H1 (cell line): ENCODE data around the gene DHRS9. TPM values are rescaled to one million over a fixed set of nuclear protein-coding genes. Genes with fewer than 3 reads are reported as not detected.

Experiments used
- CTCF ChIA-PET: fragments of 300-600 bp; sonication (Branson Sonifier 250); formaldehyde crosslinking; loops from one replicate; lab custom pipeline; 2021; ENCODE audit not compliant: partially characterized antibody; lab: Charles Lee
- POLR2A ChIA-PET: fragments of 300-600 bp; sonication (Branson Sonifier 250); formaldehyde crosslinking; loops from one replicate; lab custom pipeline; 2021; ENCODE audit warnings: inconsistent platforms; ENCODE audit not compliant: partially characterized antibody; lab: Charles Lee
- DNase-seq, 2 experiments: peaks; one replicate each; pipeline versions ENCODE4 v3.0.0 to v3.0.0-alpha.2; 2010 to 2022; ENCODE audit warnings: low spot score in 2 of 2, low read depth in 1 of 2, mixed read lengths in 1 of 2
- FAIRE-seq: peaks from 2 replicates; lab custom pipeline; 2011; peaks lifted over from hg19 to GRCh38; lab: Jason Lieb, UNC
- H2AFZ ChIP-seq: 2 replicates; pipeline ENCODE4 v1.8.1; 2012; ENCODE audit warnings: low read length, inconsistent platforms
- H2AK5ac ChIP-seq: 2 replicates; pipeline ENCODE4 v1.6.1; 2013; ENCODE audit warnings: low read depth, low read length
- H2BK120ac ChIP-seq: replicated peaks from 2 replicates; pipeline ENCODE3; 2013; ENCODE audit warnings: low read depth, low read length, inconsistent platforms
- H2BK12ac ChIP-seq: 2 replicates; pipeline ENCODE4 v1.6.1; 2013; ENCODE audit warnings: low read depth, low read length
- H2BK15ac ChIP-seq: 2 replicates; pipeline ENCODE4 v1.6.1; 2013; ENCODE audit warnings: low read length
- H2BK20ac ChIP-seq: 2 replicates; pipeline ENCODE4 v1.6.1; 2013; ENCODE audit warnings: low read length
- H2BK5ac ChIP-seq: 2 replicates; pipeline ENCODE4 v1.6.1; 2013; ENCODE audit warnings: low read depth, low read length
- H3K14ac ChIP-seq: 2 replicates; pipeline ENCODE4 v1.6.1; 2013; ENCODE audit warnings: inconsistent platforms; ENCODE audit not compliant: insufficient read length
- H3K18ac ChIP-seq: 2 replicates; pipeline ENCODE4 v1.6.1; 2013; ENCODE audit warnings: low read length; ENCODE audit errors: extremely low read depth
- H3K23ac ChIP-seq: 2 replicates; pipeline ENCODE4 v1.6.1; 2013; ENCODE audit warnings: inconsistent platforms; ENCODE audit not compliant: insufficient read length
- H3K23me2 ChIP-seq: 2 replicates; pipeline ENCODE4 v1.6.1; 2013; ENCODE audit warnings: low read depth, low read length
- H3K27ac ChIP-seq: 2 replicates; pipeline ENCODE4 v1.6.1; 2011; ENCODE audit warnings: low read depth, low read length, inconsistent platforms
- H3K27me3 ChIP-seq, 4 experiments: replicated peaks in 1 of 4; 1 replicate in 1 of 4; 2 replicates in 3 of 4; pipeline versions ENCODE4 v1.6.1 to v1.8.1; 2011 to 2013; ENCODE audit warnings: low read length in 3 of 4, mild to moderate bottlenecking in 3 of 4, inconsistent platforms in 2 of 4, mixed read lengths in 2 of 4, moderate library complexity in 1 of 4; ENCODE audit not compliant: control insufficient read depth in 3 of 4, insufficient read depth in 3 of 4; ENCODE audit errors: extremely low read depth in 1 of 4
- H3K36me3 ChIP-seq, 4 experiments: 2 replicates each; pipeline versions ENCODE4 v1.6.1 to v1.8.1; 2011 to 2013; ENCODE audit warnings: mild to moderate bottlenecking in 4 of 4, low read length in 3 of 4, moderate library complexity in 2 of 4, control low read depth in 1 of 4, inconsistent platforms in 1 of 4; ENCODE audit not compliant: insufficient read depth in 4 of 4, control insufficient read depth in 2 of 4
- H3K4ac ChIP-seq: replicated peaks from 2 replicates; pipeline ENCODE3; 2013; ENCODE audit warnings: low read length, low read depth, mixed read lengths, inconsistent platforms; ENCODE audit not compliant: insufficient read length
- H3K4me1 ChIP-seq, 4 experiments: replicated peaks in 1 of 4; 1 replicate in 1 of 4; 2 replicates in 3 of 4; pipeline versions ENCODE4 v1.6.1 to v1.8.1; 2011 to 2013; ENCODE audit warnings: low read length in 3 of 4, inconsistent platforms in 2 of 4, mixed read lengths in 1 of 4; ENCODE audit not compliant: insufficient read depth in 4 of 4, control insufficient read depth in 3 of 4
- H3K4me2 ChIP-seq, 2 experiments: 2 replicates each; pipeline versions ENCODE4 v1.6.1 to v1.8.1; 2011 to 2013; ENCODE audit warnings: low read depth in 2 of 2, low read length in 2 of 2, control low read depth in 1 of 2, inconsistent platforms in 1 of 2, mild to moderate bottlenecking in 1 of 2; ENCODE audit not compliant: insufficient read depth in 1 of 2
- H3K4me3 ChIP-seq, 4 experiments: fragments of 200-600, 300-600 bp in 1 of 4; sonication (generic), shearing (Covaris generic), sonication (Bioruptor Twin) in 1 of 4; 2 replicates each; pipeline versions ENCODE4 v1.5.1 to v1.8.1; 2011 to 2016; ENCODE audit warnings: low read length in 4 of 4, low read depth in 3 of 4, control low read depth in 2 of 4, inconsistent platforms in 2 of 4, mild to moderate bottlenecking in 2 of 4, mixed read lengths in 1 of 4, moderate library complexity in 1 of 4; ENCODE audit not compliant: insufficient read depth in 2 of 4; ENCODE audit errors: extremely low read depth in 1 of 4
- H3K56ac ChIP-seq: replicated peaks from 2 replicates; pipeline ENCODE3; 2013; ENCODE audit warnings: low read depth, mild to moderate bottlenecking, mixed read lengths, low read length, inconsistent platforms; ENCODE audit not compliant: insufficient read length
- H3K79me1 ChIP-seq: 2 replicates; pipeline ENCODE4 v1.6.1; 2013; ENCODE audit warnings: low read depth, low read length, control low read depth
- H3K79me2 ChIP-seq, 2 experiments: 2 replicates each; pipeline versions ENCODE4 v1.6.1 to v1.8.1; 2012 to 2013; ENCODE audit warnings: low read length in 2 of 2, mild to moderate bottlenecking in 2 of 2, inconsistent platforms in 1 of 2; ENCODE audit not compliant: insufficient read depth in 2 of 2, control insufficient read depth in 1 of 2
- H3K9ac ChIP-seq, 4 experiments: replicated peaks in 1 of 4; 1 replicate in 1 of 4; 2 replicates in 3 of 4; pipeline versions ENCODE4 v1.6.1 to v1.8.1; 2011 to 2013; ENCODE audit warnings: low read depth in 3 of 4, low read length in 3 of 4, control low read depth in 2 of 4, mild to moderate bottlenecking in 2 of 4, moderate library complexity in 2 of 4, inconsistent platforms in 1 of 4; ENCODE audit errors: extremely low read depth in 1 of 4
- H3K9me3 ChIP-seq, 2 experiments: 2 replicates each; pipeline versions ENCODE4 v1.6.1 to v1.8.1; 2012 to 2013; ENCODE audit warnings: mild to moderate bottlenecking in 2 of 2, moderate library complexity in 2 of 2, control low read depth in 1 of 2, inconsistent platforms in 1 of 2, low read depth in 1 of 2, low read length in 1 of 2, mixed read lengths in 1 of 2; ENCODE audit not compliant: insufficient read depth in 2 of 2
- H4K20me1 ChIP-seq, 2 experiments: replicated peaks in 1 of 2; 2 replicates each; pipeline versions ENCODE3 to v1.8.1; 2011 to 2013; ENCODE audit warnings: inconsistent platforms in 2 of 2, low read length in 2 of 2, mild to moderate bottlenecking in 1 of 2; ENCODE audit not compliant: insufficient read depth in 2 of 2, control insufficient read depth in 1 of 2
- H4K5ac ChIP-seq: 2 replicates; pipeline ENCODE4 v1.6.1; 2013; ENCODE audit warnings: low read length, low read depth, mixed read lengths, inconsistent platforms; ENCODE audit not compliant: insufficient read length
- H4K8ac ChIP-seq: 2 replicates; pipeline ENCODE4 v1.8.0; 2013; ENCODE audit warnings: mild to moderate bottlenecking, moderate library complexity, low read length, inconsistent platforms; ENCODE audit not compliant: insufficient read depth; ENCODE audit errors: extremely low read depth
- H4K91ac ChIP-seq: replicated peaks from 2 replicates; pipeline ENCODE3; 2013; ENCODE audit warnings: low read length, mixed read lengths, inconsistent platforms; ENCODE audit not compliant: insufficient read length
- CEBPB ChIP-seq: IDR thresholded peaks from 2 replicates; pipeline ENCODE4 v1.6.1; 2012; ENCODE audit warnings: low read depth, low read length
- CHD1 ChIP-seq: IDR thresholded peaks from 2 replicates; pipeline ENCODE4 v1.6.1; 2012; ENCODE audit warnings: low read depth, low read length, improper control_type of control experiment
- JUND ChIP-seq: IDR thresholded peaks from 2 replicates; pipeline ENCODE4 v1.6.1; 2011; ENCODE audit warnings: mild to moderate bottlenecking, improper control_type of control experiment, low read length
- MAX ChIP-seq: IDR thresholded peaks from 2 replicates; pipeline ENCODE4 v1.6.1; 2012; ENCODE audit warnings: inconsistent platforms
- RBBP5 ChIP-seq: IDR thresholded peaks from 2 replicates; pipeline ENCODE4 v1.7.1; 2012; ENCODE audit warnings: low read depth, mild to moderate bottlenecking, inconsistent platforms, low read length, moderate library complexity, borderline replicate concordance
- SIX5 ChIP-seq: IDR thresholded peaks from 2 replicates; pipeline ENCODE4 v1.6.1; 2011; ENCODE audit warnings: mild to moderate bottlenecking, low read depth, low read length
- WGBS, 2 experiments: shearing (Covaris generic) in 1 of 2; methylation state at CpG; one replicate each; pipeline versions ENCODE4 v1.1.6 to v1.1.7; 2013 to 2015; ENCODE audit warnings: low lambda C conversion rate in 2 of 2, mixed read lengths in 2 of 2, inconsistent platforms in 1 of 2, low coverage in 1 of 2, missing lambda C conversion rate in 1 of 2; ENCODE audit not compliant: insufficient replicate concordance in 2 of 2, insufficient coverage in 1 of 2, insufficient read length in 1 of 2; ENCODE audit errors: extremely low coverage in 1 of 2, missing lambda C conversion rate in 1 of 2; 5-methylcytosine and 5-hydroxymethylcytosine counted together
- polyA plus RNA-seq, 7 experiments: library from polyadenylated mRNA; depleted of rRNA in 3 of 7; stranded (reverse) in 5 of 7; unstranded in 2 of 7; fragments of >200 nt in 5 of 7; fragments of 200-250 nt in 2 of 7; gene quantifications; 1 replicate in 5 of 7; 2 replicates in 1 of 7; 4 replicates in 1 of 7; pipeline versions ENCODE4 v1.2.1 to v1.2.3, GENCODE V29; 2011 to 2013; ENCODE audit warnings: missing spikeins in 2 of 7, mixed read lengths in 2 of 7
- total RNA-seq: library from RNA; stranded (reverse); fragmentation: NEBNext Ultra II Directional; extraction: Animal tissue kit (Norgen Biotek cat#: 25700); gene quantifications from 2 replicates; pipeline ENCODE4 v1.2.1, GENCODE V29; 2021

The DHRS9 gene
- total and polyA plus RNA-seq, 2 of the 8 experiments (the other 6 are each of a cell fraction or from before 2014, with no cell fraction given) = not detected

- H3K4ac ChIP-seq = no peak overlapping the region
- TF ChIP-seq JUND = no peak
- TF ChIP-seq SIX5 = no peak
- no peak for TF ChIP-seq MAX
- TF ChIP-seq CHD1 = no peak
- no peak for TF ChIP-seq RBBP5
- TF ChIP-seq CEBPB = no peak
- no peak overlapping the region for H3K4me3 ChIP-seq
- no peak overlapping the region for H2BK15ac ChIP-seq
- H4K20me1 ChIP-seq = no peaks in the 10 kb centered on the region
- H2AK5ac ChIP-seq = no peak overlapping the region
- DNase-seq (no peak), FAIRE-seq (no peak)
- H3K27me3 ChIP-seq = no peaks in the 10 kb centered on the region
- no peak overlapping the region for H2BK20ac ChIP-seq
- H3K27ac ChIP-seq = no peak overlapping the region
- no peak overlapping the region for H2BK12ac ChIP-seq
- no peak overlapping the region for H3K56ac ChIP-seq
- H3K79me1 ChIP-seq = no peaks in the 10 kb centered on the region
- no peaks in the 10 kb centered on the region; the same call in 1 of the 2 replicates for H3K23me2 ChIP-seq
- no peak overlapping the region for H2BK120ac ChIP-seq
- ChIA-PET POLR2A (no interaction called here), CTCF (interaction anchor here (1.1 to 3.7 kb wide), 5 partner anchors 11 to 665 kb away, joined by 3 to 62 read pairs (median 7); no protein-coding TSS in a partner anchor)
- H3K14ac ChIP-seq = no peak overlapping the region
- no peaks in the 10 kb centered on the region for H3K4me1 ChIP-seq
- H4K5ac ChIP-seq = no peak overlapping the region
- H4K91ac ChIP-seq = no peak overlapping the region
- no peaks in the 10 kb centered on the region for H3K79me2 ChIP-seq
- 91% methylated on average over 5 of the region's 5 CpGs; no CpG with 5 or more reads in 1 of the 2 experiments for WGBS, 2 experiments
- H3K9me3 ChIP-seq = no peaks in the 10 kb centered on the region
- H2AFZ ChIP-seq = no peak overlapping the region
- H3K23ac ChIP-seq = no peak overlapping the region
- no peak overlapping the region for H3K4me2 ChIP-seq
- H3K18ac ChIP-seq = no peak overlapping the region
- H3K9ac ChIP-seq = no peak overlapping the region
- no peak overlapping the region for H4K8ac ChIP-seq
- no peaks in the 10 kb centered on the region for H3K36me3 ChIP-seq
- H2BK5ac ChIP-seq = no peak overlapping the region
Measured at GRCh38 chr2:169129703-169130243, 60.4 kb downstream of the DHRS9 start.
